GM19025 (cell line): ENCODE measurements around the gene PCDHB4.
"Not testable (repeated sequence)": the region's sequence is repeated elsewhere in the genome, so short reads cannot be mapped to it uniquely, and the experiment has no call there.

Experiments used
- ATAC-seq: cut with Tn5 transposase; IDR thresholded peaks from one replicate; pipeline ENCODE4 v1.9.1; 2021; ENCODE audit warnings: mild to moderate bottlenecking, low read depth, moderate library complexity; ENCODE audit not compliant: unreplicated experiment

Gene PCDHB4

DNA sequence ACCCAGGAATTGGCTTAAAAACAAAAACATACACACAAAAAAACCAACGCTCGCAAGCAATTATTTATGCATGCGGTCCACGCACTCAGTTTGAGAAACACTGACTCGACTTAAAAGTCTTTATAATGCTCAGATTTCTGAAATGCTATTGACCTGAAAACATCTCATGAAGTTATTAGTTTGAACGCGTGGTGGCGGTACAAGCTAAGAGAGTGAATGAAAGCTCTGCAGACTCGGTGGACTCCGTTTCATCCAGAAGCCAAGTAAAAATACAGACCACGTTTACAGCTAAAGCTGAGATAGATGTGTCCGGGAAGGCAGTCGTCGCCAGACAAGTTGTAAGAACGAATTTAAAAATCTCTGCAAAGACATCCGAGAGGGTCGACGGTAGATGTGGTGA is 28.2 kb downstream of the PCDHB4 start, which contains the start of gene PCDHB6:
Gene PCDHB6, plus strand, starts transcription at position 246 of the 400 bp plus-strand sequence. CDS start 201 bp downstream, outside the sequence.
- no peak for ATAC-seq

DNA sequence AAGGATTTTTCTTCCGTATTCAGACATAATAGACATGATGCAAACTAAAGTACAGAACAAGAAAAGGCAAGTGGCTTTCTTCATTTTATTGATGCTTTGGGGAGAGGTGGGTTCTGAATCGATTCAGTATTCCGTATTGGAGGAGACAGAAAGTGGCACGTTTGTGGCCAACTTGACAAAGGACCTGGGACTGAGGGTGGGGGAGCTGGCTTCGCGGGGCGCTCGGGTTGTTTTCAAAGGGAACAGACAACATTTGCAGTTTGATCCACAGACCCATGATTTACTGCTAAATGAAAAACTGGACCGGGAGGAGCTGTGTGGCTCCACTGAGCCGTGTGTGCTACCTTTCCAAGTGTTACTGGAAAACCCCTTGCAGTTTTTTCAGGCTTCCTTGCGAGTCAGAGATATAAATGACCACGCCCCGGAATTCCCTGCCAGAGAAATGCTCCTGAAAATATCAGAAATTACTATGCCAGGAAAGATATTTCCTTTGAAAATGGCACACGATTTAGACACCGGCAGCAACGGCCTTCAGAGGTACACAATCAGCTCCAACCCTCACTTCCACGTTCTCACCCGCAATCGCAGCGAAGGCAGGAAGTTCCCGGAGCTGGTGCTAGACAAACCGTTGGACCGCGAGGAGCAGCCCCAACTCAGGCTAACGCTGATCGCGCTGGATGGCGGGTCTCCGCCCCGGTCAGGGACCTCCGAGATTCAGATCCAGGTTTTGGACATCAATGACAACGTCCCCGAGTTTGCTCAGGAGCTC is 28.8 kb downstream of the PCDHB4 start:
- no peak for ATAC-seq

DNA sequence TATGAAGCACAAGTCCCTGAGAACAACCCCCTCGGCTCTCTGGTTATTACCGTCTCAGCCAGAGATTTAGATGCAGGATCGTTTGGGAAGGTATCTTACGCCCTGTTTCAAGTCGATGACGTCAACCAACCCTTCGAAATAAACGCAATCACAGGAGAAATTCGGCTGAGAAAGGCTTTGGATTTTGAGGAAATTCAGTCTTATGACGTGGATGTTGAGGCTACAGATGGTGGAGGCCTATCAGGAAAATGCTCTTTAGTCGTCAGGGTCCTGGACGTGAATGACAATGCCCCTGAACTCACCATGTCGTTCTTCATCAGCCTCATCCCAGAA is 29.3 kb downstream of the PCDHB4 start:
- no peak for ATAC-seq

DNA sequence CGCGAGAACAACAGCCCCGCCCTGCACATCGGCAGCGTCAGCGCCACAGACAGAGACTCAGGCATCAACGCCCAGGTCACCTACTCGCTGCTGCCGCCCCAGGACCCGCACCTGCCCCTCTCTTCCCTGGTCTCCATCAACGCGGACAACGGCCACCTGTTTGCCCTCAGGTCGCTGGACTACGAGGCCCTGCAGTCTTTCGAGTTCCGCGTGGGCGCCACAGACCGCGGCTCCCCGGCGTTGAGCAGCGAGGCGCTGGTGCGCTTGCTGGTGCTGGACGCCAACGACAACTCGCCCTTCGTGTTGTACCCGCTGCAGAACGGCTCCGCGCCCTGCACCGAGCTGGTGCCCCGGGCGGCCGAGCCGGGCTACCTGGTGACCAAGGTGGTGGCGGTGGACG is 30.0 kb downstream of the PCDHB4 start:
- not testable (repeated sequence) for ATAC-seq

DNA sequence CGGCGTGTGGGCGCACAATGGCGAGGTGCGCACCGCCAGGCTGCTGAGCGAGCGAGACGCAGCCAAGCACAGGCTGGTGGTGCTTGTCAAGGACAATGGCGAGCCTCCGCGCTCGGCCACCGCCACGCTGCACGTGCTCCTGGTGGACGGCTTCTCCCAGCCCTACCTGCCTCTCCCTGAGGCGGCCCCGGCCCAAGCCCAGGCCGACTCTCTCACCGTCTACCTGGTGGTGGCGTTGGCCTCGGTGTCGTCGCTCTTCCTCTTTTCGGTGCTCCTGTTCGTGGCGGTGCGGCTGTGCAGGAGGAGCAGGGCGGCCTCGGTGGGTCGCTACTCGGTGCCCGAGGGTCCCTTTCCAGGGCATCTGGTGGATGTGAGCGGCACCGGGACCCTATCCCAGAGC is 30.5 kb downstream of the PCDHB4 start:
- not testable (repeated sequence) for ATAC-seq

DNA sequence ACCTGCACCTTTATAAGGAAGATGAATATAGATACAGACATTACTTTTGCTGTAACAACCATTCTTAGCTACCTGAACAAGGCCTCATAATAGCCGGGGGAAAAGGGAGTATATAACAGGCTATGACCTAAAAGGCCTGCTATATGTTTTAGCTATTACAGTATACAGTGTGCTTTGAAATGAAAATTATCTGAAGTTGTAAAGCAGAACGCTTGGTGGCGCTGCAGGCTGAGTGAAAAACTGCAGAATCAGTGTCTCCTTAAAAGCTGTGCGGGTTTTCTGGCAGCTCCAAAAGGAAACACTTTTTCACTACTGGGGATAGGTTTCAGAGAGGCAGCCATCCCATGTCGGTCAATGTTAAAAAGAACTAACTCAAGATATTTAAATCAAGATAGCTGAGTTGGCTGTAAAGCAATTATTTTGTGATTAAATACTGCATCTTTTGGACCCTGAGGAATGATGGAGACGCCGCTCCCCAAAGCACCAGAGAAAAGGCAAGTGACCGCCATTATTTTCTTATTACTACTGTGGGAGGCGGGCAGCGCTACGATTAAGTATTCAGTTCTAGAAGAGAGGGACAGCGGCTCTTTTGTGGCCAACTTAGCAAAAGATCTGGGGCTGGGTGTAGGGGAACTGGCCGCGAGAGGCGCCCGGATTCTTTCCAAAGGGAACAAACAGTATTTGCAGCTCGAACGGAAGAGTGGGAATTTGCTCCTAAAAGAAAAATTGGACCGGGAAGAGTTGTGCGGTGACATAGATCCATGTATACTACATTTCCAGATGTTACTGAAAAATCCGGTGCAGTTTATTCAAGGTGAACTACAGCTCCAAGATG is 34.1 kb downstream of the PCDHB4 start:
- ATAC-seq: no peak

DNA sequence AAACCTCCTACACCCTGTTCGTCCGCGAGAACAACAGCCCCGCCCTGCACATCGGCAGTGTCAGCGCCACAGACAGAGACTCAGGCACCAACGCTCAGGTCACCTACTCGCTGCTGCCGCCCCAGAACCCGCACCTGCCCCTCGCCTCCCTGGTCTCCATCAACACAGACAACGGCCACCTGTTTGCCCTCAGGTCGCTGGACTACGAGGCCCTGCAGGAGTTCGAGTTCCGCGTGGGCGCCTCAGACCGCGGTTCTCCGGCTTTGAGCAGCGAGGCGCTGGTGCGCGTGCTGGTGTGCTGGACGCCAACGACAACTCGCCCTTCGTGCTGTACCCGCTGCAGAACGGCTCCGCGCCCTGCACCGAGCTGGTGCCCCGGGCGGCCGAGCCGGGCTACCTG is 35.7 kb downstream of the PCDHB4 start:
- ATAC-seq: not testable (repeated sequence)

DNA sequence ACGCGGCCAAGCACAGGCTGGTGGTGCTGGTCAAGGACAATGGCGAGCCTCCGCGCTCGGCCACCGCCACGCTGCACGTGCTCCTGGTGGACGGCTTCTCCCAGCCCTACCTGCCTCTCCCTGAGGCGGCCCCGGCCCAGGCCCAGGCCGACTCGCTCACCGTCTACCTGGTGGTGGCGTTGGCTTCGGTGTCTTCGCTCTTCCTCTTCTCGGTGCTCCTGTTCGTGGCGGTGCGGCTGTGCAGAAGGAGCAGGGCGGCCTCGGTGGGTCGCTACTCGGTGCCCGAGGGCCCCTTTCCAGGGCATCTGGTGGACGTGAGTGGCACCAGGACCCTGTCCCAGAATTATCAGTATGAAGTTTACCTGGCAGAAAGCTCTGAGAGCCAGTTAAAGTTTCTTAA is 36.3 kb downstream of the PCDHB4 start:
- ATAC-seq: not testable (repeated sequence)

DNA sequence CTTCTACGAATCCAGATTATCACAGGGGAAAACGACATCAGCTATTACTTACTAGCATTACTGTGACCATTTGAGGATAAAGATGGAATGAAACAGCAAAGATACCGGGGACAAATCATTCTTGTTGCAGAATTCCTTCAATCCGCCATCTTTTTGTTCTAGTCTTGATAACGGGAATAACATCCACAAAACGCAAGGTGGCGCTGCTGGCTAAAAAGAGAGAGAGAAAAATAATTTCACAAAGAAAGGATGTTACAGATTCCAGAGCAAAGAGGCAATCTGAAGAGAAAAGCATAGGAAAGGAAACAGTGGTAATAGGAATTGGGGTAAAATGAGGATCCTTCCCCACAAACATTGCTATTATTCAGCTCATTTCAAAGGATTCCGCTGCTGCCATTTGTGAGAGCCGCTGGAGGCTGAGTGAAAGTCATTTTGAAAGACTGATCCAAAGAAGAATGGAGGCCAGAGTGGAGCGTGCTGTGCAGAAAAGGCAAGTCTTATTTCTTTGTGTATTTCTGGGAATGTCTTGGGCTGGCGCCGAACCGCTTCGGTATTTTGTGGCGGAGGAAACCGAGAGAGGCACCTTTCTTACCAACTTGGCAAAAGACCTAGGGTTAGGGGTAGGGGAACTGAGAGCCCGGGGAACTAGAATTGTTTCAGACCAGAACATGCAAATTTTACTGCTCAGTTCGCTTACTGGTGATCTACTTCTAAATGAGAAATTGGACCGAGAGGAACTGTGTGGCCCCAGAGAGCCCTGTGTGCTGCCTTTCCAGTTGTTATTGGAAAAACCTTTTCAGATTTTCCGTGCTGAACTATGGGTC is 51.0 kb downstream of the PCDHB4 start, which contains the start of gene PCDHB7:
Gene PCDHB7, plus strand, starts transcription at position 264 of the 824 bp plus-strand sequence. Its CDS starts 192 bp downstream, at position 456.
- no peak for ATAC-seq

DNA sequence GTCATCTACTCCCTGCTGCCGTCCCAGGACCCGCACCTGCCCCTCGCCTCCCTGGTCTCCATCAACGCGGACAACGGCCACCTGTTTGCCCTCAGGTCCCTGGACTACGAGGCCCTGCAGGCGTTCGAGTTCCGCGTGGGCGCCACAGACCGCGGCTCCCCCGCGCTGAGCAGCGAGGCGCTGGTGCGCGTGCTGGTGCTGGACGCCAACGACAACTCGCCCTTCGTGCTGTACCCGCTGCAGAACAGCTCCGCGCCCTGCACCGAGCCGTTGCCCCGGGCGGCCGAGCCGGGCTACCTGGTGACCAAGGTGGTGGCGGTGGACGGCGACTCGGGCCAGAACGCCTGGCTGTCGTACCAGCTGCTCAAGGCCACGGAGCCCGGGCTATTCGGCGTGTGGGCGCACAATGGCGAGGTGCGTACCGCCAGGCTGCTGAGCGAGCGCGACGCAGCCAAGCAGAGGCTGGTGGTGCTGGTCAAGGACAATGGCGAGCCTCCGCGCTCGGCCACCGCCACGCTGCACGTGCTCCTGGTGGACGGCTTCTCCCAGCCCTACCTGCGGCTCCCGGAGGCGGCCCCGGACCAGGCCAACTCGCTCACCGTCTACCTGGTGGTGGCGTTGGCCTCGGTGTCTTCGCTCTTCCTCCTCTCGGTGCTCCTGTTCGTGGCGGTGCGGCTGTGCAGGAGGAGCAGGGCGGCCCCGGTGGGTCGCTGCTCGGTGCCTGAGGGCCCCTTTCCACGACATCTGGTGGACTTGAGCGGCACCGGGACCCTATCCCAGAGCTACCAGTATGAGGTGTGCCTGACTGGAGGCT is 52.9 kb downstream of the PCDHB4 start:
- ATAC-seq: not testable (repeated sequence)
